Esophagus muscularis mucosa (tissue), 4 donors: ENCODE measurements around the gene CRACR2B. TPM values are rescaled to one million over a fixed set of nuclear protein-coding genes. Genes with fewer than 3 reads are reported as not detected.

ENCODE experiments used
- DNase-seq: peaks from one replicate; pipeline ENCODE4 v3.0.0-alpha.2; 2017; ENCODE audit errors: extremely low spot score
- H3K27ac ChIP-seq, 4 donors: fragments of 200-600 bp; sonication (generic); replicated peaks in 1 of 4; 1 replicate in 3 of 4; 2 replicates in 1 of 4; pipeline ENCODE4 v1.5.1; 2016 to 2019; ENCODE audit warnings: mild to moderate bottlenecking in 1 of 4
- H3K27me3 ChIP-seq, 4 donors: fragments of 200-600 bp; sonication (generic); one replicate each; pipeline versions ENCODE4 v1.5.1 to v1.6.0; 2016 to 2019
- H3K36me3 ChIP-seq, 4 donors: fragments of 200-600 bp; sonication (generic); one replicate each; pipeline ENCODE4 v1.5.1; 2016 to 2019
- H3K4me1 ChIP-seq, 4 donors: fragments of 200-600 bp; sonication (generic); one replicate each; pipeline ENCODE4 v1.5.1; 2016 to 2019
- H3K4me3 ChIP-seq, 4 donors: fragments of 200-600 bp; sonication (generic); 1 replicate in 2 of 4; 2 replicates in 2 of 4; pipeline ENCODE4 v1.5.1; 2016 to 2019; ENCODE audit warnings: mild to moderate bottlenecking in 4 of 4, moderate library complexity in 1 of 4
- H3K9me3 ChIP-seq, 4 donors: fragments of 200-600 bp; sonication (generic); 1 replicate in 3 of 4; 2 replicates in 1 of 4; pipeline ENCODE4 v1.5.1; 2016 to 2019
- CTCF ChIP-seq, 3 experiments: fragments of 200-600 bp in 2 of 3; fragments of 450-650 bp in 1 of 3; sonication (generic) in 2 of 3; IDR thresholded peaks; one replicate each; pipeline ENCODE4 v1.5.1; 2017 to 2019; ENCODE audit warnings: antibody characterized with exemption in 3 of 3, mild to moderate bottlenecking in 2 of 3, moderate library complexity in 1 of 3
- EP300 ChIP-seq: sonication (generic); formaldehyde crosslinking; IDR thresholded peaks from one replicate; pipeline ENCODE4 v1.6.1; 2017; ENCODE audit warnings: antibody characterized with exemption
- POLR2A ChIP-seq: fragments of 450-650 bp; IDR thresholded peaks from one replicate; pipeline ENCODE4 v1.6.1; 2017; ENCODE audit warnings: antibody characterized with exemption, moderate library complexity, mild to moderate bottlenecking, low read depth
- POLR2AphosphoS5 ChIP-seq, 2 donors: sonication (generic); formaldehyde crosslinking; IDR thresholded peaks; one replicate each; pipeline ENCODE4 v1.6.1; 2017; ENCODE audit warnings: antibody characterized with exemption in 2 of 2
- WGBS: methylation state at CpG from one replicate; pipeline ENCODE4 v1.1.5; 2018; 5-methylcytosine and 5-hydroxymethylcytosine counted together
- intact Hi-C: fragments of 100-400 bp; cut with DNase I; formaldehyde crosslinking; loops from one replicate; pipeline ENCODE4 v1.15.1; 2023
- total RNA-seq, 4 donors: library from RNA; depleted of rRNA; stranded (reverse); fragments of >200 nt; gene quantifications; one replicate each; pipeline versions ENCODE4 v1.1.0 to v1.2.1, GENCODE V29; 2016

The CRACR2B gene
- total RNA-seq, 4 donors from 2014 or later, result 5.3 to 8.4 (median 7.0) TPM

- H3K4me3 ChIP-seq, result no peak overlapping the region
- TF ChIP-seq POLR2AphosphoS5 (IDR thresholded peaks at IDR 0.05) (peak in 1 of 2 donors; percentile 9), CTCF (IDR thresholded peaks at IDR 0.05) (no peak), EP300 (no peak), POLR2A (no peak)
- H3K4me1 ChIP-seq, result peaks cover 20 to 47% (median 35%) of the 10 kb centered on the region in 4 donors
- no peak for DNase-seq
- no peaks in the 10 kb centered on the region for H3K27me3 ChIP-seq
- intact Hi-C loops, result no loop called here
- no peaks in the 10 kb centered on the region for H3K9me3 ChIP-seq
- peak overlapping the region in 1 of 4 donors; percentile 3 for H3K27ac ChIP-seq
- WGBS, result 54% methylated on average over 13 of the region's 20 CpGs
- peaks cover 36 to 56% (median 53%) of the 10 kb centered on the region in 4 donors for H3K36me3 ChIP-seq
These were observed 34.5 kb downstream of the CRACR2B start for GRCh38 chr11:862081-862661.

GRCh38 chr11:862696-863022, 34.9 kb downstream of the CRACR2B start:
- Histone ChIP-seq H3K27ac (peak overlapping the region in 1 of 4 donors; percentile 3), H3K4me3 (no peak overlapping the region), H3K27me3 (no peaks in the 10 kb centered on the region), H3K4me1 (peaks cover 20 to 45% (median 35%) of the 10 kb centered on the region in 4 donors), H3K36me3 (peaks cover 36 to 60% (median 53%) of the 10 kb centered on the region in 4 donors), H3K9me3 (no peaks in the 10 kb centered on the region)
- no peak for DNase-seq
- 84% methylated on average over 7 of the region's 12 CpGs for WGBS
- intact Hi-C loops, result no loop called here
- TF ChIP-seq EP300 (no peak), POLR2A (no peak), CTCF (IDR thresholded peaks at IDR 0.05) (no peak), POLR2AphosphoS5 (IDR thresholded peaks at IDR 0.05) (no peak)

- Histone ChIP-seq H3K27ac (no peak overlapping the region), H3K36me3 (peaks cover 36 to 63% (median 51%) of the 10 kb centered on the region in 4 donors), H3K9me3 (no peaks in the 10 kb centered on the region), H3K4me3 (no peak overlapping the region), H3K27me3 (no peaks in the 10 kb centered on the region), H3K4me1 (peaks cover 20 to 39% (median 35%) of the 10 kb centered on the region in 4 donors)
- DNase-seq, result no peak
- TF ChIP-seq POLR2A (no peak), POLR2AphosphoS5 (IDR thresholded peaks at IDR 0.05) (no peak), EP300 (no peak), CTCF (IDR thresholded peaks at IDR 0.05) (no peak)
- intact Hi-C loops, result no loop called here
- 80% methylated on average over 21 of the region's 24 CpGs for WGBS
These were observed 35.5 kb downstream of the CRACR2B start for GRCh38 chr11:863023-863909.

GRCh38 chr11:863910-864827, 36.5 kb downstream of the CRACR2B start:
- 94% methylated on average over 9 of the region's 31 CpGs for WGBS
- H3K4me3 ChIP-seq, result no peak overlapping the region
- no peak for DNase-seq
- no peaks in the 10 kb centered on the region for H3K27me3 ChIP-seq
- peaks cover 36 to 69% (median 51%) of the 10 kb centered on the region in 4 donors for H3K36me3 ChIP-seq
- H3K4me1 ChIP-seq, result peaks cover 20 to 30% (median 26%) of the 10 kb centered on the region in 4 donors
- H3K9me3 ChIP-seq, result no peaks in the 10 kb centered on the region
- intact Hi-C loops, result no loop called here
- H3K27ac ChIP-seq, result no peak overlapping the region
- no peak for TF ChIP-seq CTCF (IDR thresholded peaks at IDR 0.05)
- TF ChIP-seq POLR2A, result no peak
- no peak for TF ChIP-seq EP300
- TF ChIP-seq POLR2AphosphoS5 (IDR thresholded peaks at IDR 0.05), result no peak
